Keratinocyte (primary cell): ENCODE measurements around the gene SRL. TPM values are rescaled to one million over a fixed set of nuclear protein-coding genes. Genes with fewer than 3 reads are reported as not detected.

Source experiments
- DNase-seq: peaks from one replicate; pipeline ENCODE4 v3.0.0-alpha.2; 2011; ENCODE audit warnings: low read depth, missing footprints, low spot score
- FAIRE-seq: peaks from 2 replicates; lab custom pipeline; 2011; peaks lifted over from hg19 to GRCh38; lab: Jason Lieb, UNC
- H2AFZ ChIP-seq: 2 replicates; pipeline ENCODE4 v1.6.0; 2012; ENCODE audit warnings: low read length, control low read depth, inconsistent platforms; ENCODE audit not compliant: control insufficient read depth
- H3K27ac ChIP-seq: 2 replicates; pipeline ENCODE4 v1.5.1; 2011; ENCODE audit warnings: low read length; ENCODE audit not compliant: control insufficient read depth, insufficient read depth
- H3K27me3 ChIP-seq: 3 replicates; pipeline ENCODE4 v1.6.0; 2011; ENCODE audit warnings: low read length; ENCODE audit not compliant: control insufficient read depth, insufficient read depth; ENCODE audit errors: extremely low read depth
- H3K36me3 ChIP-seq, 2 experiments: 2 replicates in 1 of 2; 3 replicates in 1 of 2; pipeline ENCODE4 v1.5.1; 2011; ENCODE audit warnings: low read length in 2 of 2, mild to moderate bottlenecking in 1 of 2; ENCODE audit not compliant: control insufficient read depth in 2 of 2, insufficient read depth in 2 of 2; ENCODE audit errors: extremely low read depth in 1 of 2
- H3K4me1 ChIP-seq: 3 replicates; pipeline ENCODE4 v1.5.1; 2011; ENCODE audit warnings: low read length; ENCODE audit not compliant: control insufficient read depth, insufficient read depth; ENCODE audit errors: extremely low read depth
- H3K4me2 ChIP-seq: 3 replicates; pipeline ENCODE4 v1.6.0; 2011; ENCODE audit warnings: low read depth, low read length; ENCODE audit not compliant: control insufficient read depth, insufficient read depth; ENCODE audit errors: extremely low read depth
- H3K4me3 ChIP-seq, 3 experiments: fragments of 200-600 bp in 1 of 3; sonication (generic) in 1 of 3; 2 replicates in 2 of 3; 3 replicates in 1 of 3; pipeline ENCODE4 v1.5.1; 2011 to 2016; ENCODE audit warnings: low read length in 3 of 3, mild to moderate bottlenecking in 3 of 3, control low read depth in 2 of 3, inconsistent platforms in 1 of 3, low read depth in 1 of 3, mixed read lengths in 1 of 3, mixed run types in 1 of 3, moderate library complexity in 1 of 3; ENCODE audit not compliant: control insufficient read depth in 2 of 3, insufficient read depth in 2 of 3; ENCODE audit errors: extremely low read depth in 1 of 3
- H3K79me2 ChIP-seq: 2 replicates; pipeline ENCODE4 v1.6.0; 2012; ENCODE audit warnings: low read length; ENCODE audit not compliant: control insufficient read depth, insufficient read depth
- H3K9ac ChIP-seq: 3 replicates; pipeline ENCODE4 v1.6.0; 2011; ENCODE audit warnings: low read length; ENCODE audit not compliant: control insufficient read depth, insufficient read depth; ENCODE audit errors: extremely low read depth
- H3K9me1 ChIP-seq: 3 replicates; pipeline ENCODE4 v1.6.0; 2011; ENCODE audit warnings: low read length; ENCODE audit not compliant: control insufficient read depth, insufficient read depth; ENCODE audit errors: extremely low read depth
- H3K9me3 ChIP-seq: 2 replicates; pipeline ENCODE4 v1.5.1; 2012; ENCODE audit warnings: low read depth, low read length; ENCODE audit not compliant: control insufficient read depth
- H4K20me1 ChIP-seq: 3 replicates; pipeline ENCODE4 v1.6.0; 2011; ENCODE audit warnings: low read length; ENCODE audit not compliant: control insufficient read depth, insufficient read depth; ENCODE audit errors: extremely low read depth
- CTCF ChIP-seq, 3 experiments: IDR thresholded peaks in 1 of 3; conservative IDR thresholded peaks in 1 of 3; optimal IDR thresholded peaks in 1 of 3; 2 replicates in 2 of 3; 3 replicates in 1 of 3; pipeline versions ENCODE3 to v1.5.1; 2011; ENCODE audit warnings: low read length in 3 of 3, mild to moderate bottlenecking in 3 of 3, moderate library complexity in 2 of 3, control low read depth in 1 of 3, inconsistent platforms in 1 of 3; ENCODE audit not compliant: insufficient read depth in 2 of 3; ENCODE audit errors: extremely low read depth in 1 of 3
- EZH2 ChIP-seq: IDR thresholded peaks from one replicate; pipeline ENCODE4 v1.6.1; 2012; ENCODE audit warnings: inconsistent platforms, mild to moderate bottlenecking, low read length, moderate library complexity
- dilution Hi-C: fragments of 300-500 bp; cut with MboI; formaldehyde crosslinking; loops from one replicate; pipeline ENCODE4 v1.7.0; 2020; ENCODE audit warnings: low sequenced_read_pairs; ENCODE audit not compliant: extremely low pct_ligation_motif_present
- polyA plus RNA-seq, 5 experiments: library from polyadenylated mRNA; depleted of rRNA in 3 of 5; stranded (reverse) in 3 of 5; stranded (forward) in 1 of 5; unstranded in 1 of 5; fragments of >200 nt; gene quantifications; 1 replicate in 1 of 5; 2 replicates in 3 of 5; 3 replicates in 1 of 5; pipeline versions ENCODE4 v1.2.1 to v1.2.3, GENCODE V29; 2011 to 2012; ENCODE audit warnings: missing spikeins in 2 of 5, low read depth in 1 of 5, low replicate concordance in 1 of 5

Gene SRL
- polyA plus RNA-seq, 1 donor (not counting 4 experiments of a cell fraction or from before 2014, with no cell fraction given), result not detected

- Histone ChIP-seq H3K79me2 (no peaks in the 10 kb centered on the region), H3K27me3 (peaks cover 3% of the 10 kb centered on the region), H3K9me3 (no peaks in the 10 kb centered on the region), H3K27ac (no peak overlapping the region), H3K4me1 (no peaks in the 10 kb centered on the region), H2AFZ (no peak overlapping the region), H4K20me1 (no peaks in the 10 kb centered on the region), H3K4me3 (no peak overlapping the region), H3K36me3 (no peaks in the 10 kb centered on the region), H3K4me2 (no peak overlapping the region), H3K9ac (no peak overlapping the region), H3K9me1 (no peaks in the 10 kb centered on the region)
- no peak for DNase-seq
- dilution Hi-C loops, result no loop called here
- TF ChIP-seq CTCF (optimal IDR thresholded peaks at IDR 0.05 in 1 of 3, IDR thresholded peaks at IDR 0.05 in 1 of 3, conservative IDR thresholded peaks at IDR 0.05 in 1 of 3; ENCODE audit: extremely low read depth in 1 of 3, insufficient read depth in 2 of 3, low read length in 3 of 3) (no peak), EZH2 (no peak)
- no peak for FAIRE-seq
Observed at GRCh38 chr16:4206680-4207079, 35.2 kb downstream of the SRL start.

- no peak overlapping the region for H3K27ac ChIP-seq
- TF ChIP-seq EZH2 (no peak), CTCF (optimal IDR thresholded peaks at IDR 0.05 in 1 of 3, IDR thresholded peaks at IDR 0.05 in 1 of 3, conservative IDR thresholded peaks at IDR 0.05 in 1 of 3; ENCODE audit: extremely low read depth in 1 of 3, insufficient read depth in 2 of 3, low read length in 3 of 3) (no peak)
- H3K27me3 ChIP-seq, result peaks cover 3% of the 10 kb centered on the region
- no peak overlapping the region for H2AFZ ChIP-seq
- H3K9me1 ChIP-seq, result no peaks in the 10 kb centered on the region
- no peaks in the 10 kb centered on the region for H4K20me1 ChIP-seq
- no peaks in the 10 kb centered on the region for H3K4me1 ChIP-seq
- H3K79me2 ChIP-seq, result no peaks in the 10 kb centered on the region
- H3K9ac ChIP-seq, result no peak overlapping the region
- no peak overlapping the region for H3K4me2 ChIP-seq
- H3K4me3 ChIP-seq, result no peak overlapping the region
- FAIRE-seq (no peak), DNase-seq (no peak)
- H3K36me3 ChIP-seq, result no peaks in the 10 kb centered on the region
- dilution Hi-C loops, result no loop called here
- H3K9me3 ChIP-seq, result no peaks in the 10 kb centered on the region
Observed at GRCh38 chr16:4205971-4206370, 35.9 kb downstream of the SRL start.
